ENCODE data around the gene SYT1.

Gene SYT1

GRCh38 chr12:79191391-79191790, 326.8 kb downstream of the SYT1 start:
- Histone ChIP-seq H3K4me3 (ENCODE audit: low read depth in 1 of 2, low read length in 1 of 2) (no peak overlapping the region), H3K36me3 (no peaks in the 10 kb centered on the region), H3K27me3 (no peaks in the 10 kb centered on the region), H3K4me1 (ENCODE audit: control insufficient read depth in 1 of 2, insufficient read depth in 1 of 2, low read depth in 1 of 2, low read length in 1 of 2) (no peaks in the 10 kb centered on the region), H3K27ac (no peak overlapping the region), H3K9me3 (no peaks in the 10 kb centered on the region)
- TF ChIP-seq CTCF (IDR thresholded peaks at IDR 0.05), result no peak

DNA sequence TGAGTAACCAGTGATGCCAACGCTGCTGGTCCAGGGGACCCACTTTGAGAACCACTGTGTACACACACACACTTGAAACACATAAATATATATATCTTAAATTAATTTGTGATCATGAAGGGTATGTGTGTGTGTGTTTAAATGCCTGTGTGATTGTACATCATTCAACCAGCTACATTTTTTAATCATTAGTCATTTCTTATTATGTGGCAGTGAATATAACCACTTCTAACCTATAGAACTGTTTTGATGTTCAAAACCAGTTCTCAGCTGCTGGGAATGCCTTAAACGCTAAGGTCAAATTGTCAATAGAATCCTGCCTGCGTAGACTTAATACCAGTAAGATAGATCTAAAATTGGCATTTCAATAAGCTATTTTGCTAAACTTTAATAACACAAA, 330.0 kb downstream of the SYT1 start:
- Histone ChIP-seq H3K9me3 (no peaks in the 10 kb centered on the region), H3K4me1 (ENCODE audit: control insufficient read depth in 1 of 2, insufficient read depth in 1 of 2, low read depth in 1 of 2, low read length in 1 of 2) (no peaks in the 10 kb centered on the region), H3K36me3 (no peaks in the 10 kb centered on the region), H3K27ac (no peak overlapping the region), H3K27me3 (no peaks in the 10 kb centered on the region), H3K4me3 (ENCODE audit: low read depth in 1 of 2, low read length in 1 of 2) (no peak overlapping the region)
- no peak for TF ChIP-seq CTCF (IDR thresholded peaks at IDR 0.05)

- TF ChIP-seq CTCF (IDR thresholded peaks at IDR 0.05), result no peak
- Histone ChIP-seq H3K9me3 (no peaks in the 10 kb centered on the region), H3K27me3 (no peaks in the 10 kb centered on the region), H3K36me3 (no peaks in the 10 kb centered on the region), H3K4me1 (ENCODE audit: control insufficient read depth in 1 of 2, insufficient read depth in 1 of 2, low read depth in 1 of 2, low read length in 1 of 2) (no peaks in the 10 kb centered on the region), H3K27ac (no peak overlapping the region), H3K4me3 (ENCODE audit: low read depth in 1 of 2, low read length in 1 of 2) (no peak overlapping the region)
Observed at GRCh38 chr12:79199166-79199565, 334.6 kb downstream of the SYT1 start.

DNA sequence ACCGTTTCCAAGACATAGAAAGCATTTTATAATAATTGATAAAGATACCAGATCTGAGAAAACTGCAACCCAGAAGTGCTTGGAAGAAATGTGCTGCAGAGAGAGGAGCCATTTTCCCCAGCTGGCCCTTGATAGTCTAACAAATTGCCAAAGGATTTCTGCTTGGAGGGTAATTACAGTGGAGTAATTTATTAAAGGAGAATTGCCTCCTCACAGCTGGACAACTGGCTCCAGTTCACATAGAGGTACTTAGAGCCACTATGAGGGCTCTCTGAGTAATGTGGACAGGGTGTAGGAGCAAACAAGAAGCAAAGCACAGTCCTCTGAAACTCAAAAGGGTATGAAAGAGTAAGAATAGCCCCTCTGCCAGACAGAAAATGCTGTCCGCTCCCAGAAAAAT, 335.6 kb downstream of the SYT1 start:
- no peaks in the 10 kb centered on the region for H3K27me3 ChIP-seq
- no peaks in the 10 kb centered on the region for H3K9me3 ChIP-seq
- TF ChIP-seq CTCF (IDR thresholded peaks at IDR 0.05), result no peak
- no peak overlapping the region for H3K27ac ChIP-seq
- no peaks in the 10 kb centered on the region for H3K36me3 ChIP-seq
- H3K4me3 ChIP-seq (ENCODE audit: low read depth in 1 of 2, low read length in 1 of 2), result no peak overlapping the region
- H3K4me1 ChIP-seq (ENCODE audit: control insufficient read depth in 1 of 2, insufficient read depth in 1 of 2, low read depth in 1 of 2, low read length in 1 of 2), result no peaks in the 10 kb centered on the region

- no peaks in the 10 kb centered on the region for H3K4me1 ChIP-seq (ENCODE audit: control insufficient read depth in 1 of 2, insufficient read depth in 1 of 2, low read depth in 1 of 2, low read length in 1 of 2)
- no peaks in the 10 kb centered on the region for H3K36me3 ChIP-seq
- no peaks in the 10 kb centered on the region for H3K27me3 ChIP-seq
Observed at GRCh38 chr12:79203058-79203647, 338.6 kb downstream of the SYT1 start.

More at GRCh38 chr12:79203058-79203647, 338.6 kb downstream of the SYT1 start:
- Histone ChIP-seq H3K27ac (no peak overlapping the region), H3K9me3 (no peaks in the 10 kb centered on the region), H3K4me3 (ENCODE audit: low read depth in 1 of 2, low read length in 1 of 2) (no peak overlapping the region)
- TF ChIP-seq CTCF (IDR thresholded peaks at IDR 0.05), result no peak
